Cardiac muscle cell (in vitro differentiated cells and primary cell): ENCODE results near the gene MPZL1. TPM values are rescaled to one million over a fixed set of nuclear protein-coding genes. Genes with fewer than 3 reads are reported as not detected.

ENCODE experiments used
- DNase-seq, 2 donors: peaks; one replicate each; pipeline versions ENCODE4 v3.0.0 to v3.0.0-alpha.2; 2010 to 2017; ENCODE audit warnings: low read depth in 1 of 2, low spot score in 1 of 2
- H3K27ac ChIP-seq: fragments of 200-600 bp; sonication (generic); 2 replicates; pipeline ENCODE4 v1.5.1; 2016
- H3K27me3 ChIP-seq: fragments of 200-600 bp; sonication (generic); 2 replicates; pipeline ENCODE4 v1.6.0; 2016; ENCODE audit warnings: control low read depth
- H3K36me3 ChIP-seq: fragments of 200-600 bp; sonication (generic); 2 replicates; pipeline ENCODE4 v1.5.1; 2016; ENCODE audit warnings: control low read depth
- H3K4me1 ChIP-seq: fragments of 200-600 bp; sonication (generic); 2 replicates; pipeline ENCODE4 v1.8.1; 2017; ENCODE audit warnings: low read depth, mild to moderate bottlenecking, mixed run types
- H3K4me3 ChIP-seq: fragments of 200-600 bp; sonication (generic); 2 replicates; pipeline ENCODE4 v1.5.1; 2016; ENCODE audit warnings: mild to moderate bottlenecking
- H3K9me3 ChIP-seq: fragments of 200-600 bp; sonication (generic); 2 replicates; pipeline ENCODE4 v1.5.1; 2017; ENCODE audit warnings: low read depth, mild to moderate bottlenecking, control low read depth
- CTCF ChIP-seq: IDR thresholded peaks from 2 replicates; pipeline ENCODE4 v1.5.1; 2012; ENCODE audit warnings: low read depth, mild to moderate bottlenecking, low read length
- polyA plus RNA-seq: library from polyadenylated mRNA; unstranded; fragments of >200 nt; fragmentation: Nextera tagmentation; extraction: Ambion mirVana; gene quantifications from 2 replicates; pipeline ENCODE4 v1.2.1, GENCODE V29; 2016
- total RNA-seq: library from RNA; depleted of rRNA; stranded (reverse); fragments of >200 nt; gene quantifications from 2 replicates; pipeline ENCODE4 v1.2.3, GENCODE V29; 2016

The MPZL1 gene
- total and polyA plus RNA-seq, 2 experiments from 2014 or later: 107 to 114 TPM

GRCh38 chr1:167681024-167681423, 40.8 kb upstream of the MPZL1 start:
- Histone ChIP-seq H3K9me3 (no peaks in the 10 kb centered on the region), H3K27me3 (no peaks in the 10 kb centered on the region), H3K4me3 (no peak overlapping the region), H3K4me1 (peaks cover 90% of the 10 kb centered on the region), H3K27ac (peak overlapping the region; percentile 100), H3K36me3 (peaks cover 6% of the 10 kb centered on the region)
- no peak for DNase-seq
- TF ChIP-seq CTCF: no peak

GRCh38 chr1:167681451-167682098, 40.2 kb upstream of the MPZL1 start:
- H3K9me3 ChIP-seq: no peaks in the 10 kb centered on the region
- peaks cover 94% of the 10 kb centered on the region for H3K4me1 ChIP-seq
- no peak overlapping the region for H3K4me3 ChIP-seq
- no peaks in the 10 kb centered on the region for H3K27me3 ChIP-seq
- no peak for TF ChIP-seq CTCF
- peaks cover 6% of the 10 kb centered on the region for H3K36me3 ChIP-seq
- peak in 1 of 2 donors; percentile 69 for DNase-seq
- H3K27ac ChIP-seq: peak overlapping the region; percentile 100

DNA sequence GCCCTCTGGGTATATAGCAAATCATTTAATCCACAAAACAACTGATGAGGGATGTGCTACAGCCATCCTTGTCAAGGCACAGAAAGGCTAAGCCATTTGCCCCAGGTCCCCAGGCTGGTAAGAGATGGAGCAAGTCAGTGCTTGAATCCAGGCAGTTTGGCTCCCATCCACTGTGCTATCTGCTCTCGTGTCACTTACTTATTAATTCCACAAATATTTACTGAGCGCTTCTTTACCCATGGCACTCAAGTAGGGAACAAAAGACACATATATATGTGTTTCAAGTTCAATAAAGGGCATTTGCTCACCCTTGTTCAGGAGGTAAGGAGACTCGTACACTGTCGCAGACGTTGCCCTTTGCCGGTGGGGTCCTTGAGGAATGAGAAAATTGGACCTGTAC, 38.6 kb upstream of the MPZL1 start:
- H3K4me3 ChIP-seq: peak overlapping the region; percentile 5
- peak overlapping the region; percentile 100 for H3K27ac ChIP-seq
- H3K9me3 ChIP-seq: no peaks in the 10 kb centered on the region
- peaks cover 6% of the 10 kb centered on the region for H3K36me3 ChIP-seq
- H3K4me1 ChIP-seq: peaks cover 83% of the 10 kb centered on the region
- no peak for TF ChIP-seq CTCF
- H3K27me3 ChIP-seq: no peaks in the 10 kb centered on the region
- no peak for DNase-seq

GRCh38 chr1:167683641-167684502, 37.9 kb upstream of the MPZL1 start:
- H3K9me3 ChIP-seq: no peaks in the 10 kb centered on the region
- no peak for TF ChIP-seq CTCF
- peak overlapping the region; percentile 100 for H3K27ac ChIP-seq
- H3K27me3 ChIP-seq: no peaks in the 10 kb centered on the region
- peak; percentile 52 to 92 for DNase-seq
- peaks cover 77% of the 10 kb centered on the region for H3K4me1 ChIP-seq
- peaks cover 7% of the 10 kb centered on the region for H3K36me3 ChIP-seq
- H3K4me3 ChIP-seq: peak overlapping the region; percentile 5

- H3K27ac ChIP-seq: peak overlapping the region; percentile 100
- H3K9me3 ChIP-seq: no peaks in the 10 kb centered on the region
- peak in 1 of 2 donors; percentile 22 for DNase-seq
- TF ChIP-seq CTCF: no peak
- H3K36me3 ChIP-seq: peaks cover 18% of the 10 kb centered on the region
- peaks cover 57% of the 10 kb centered on the region for H3K4me1 ChIP-seq
- no peaks in the 10 kb centered on the region for H3K27me3 ChIP-seq
- H3K4me3 ChIP-seq: no peak overlapping the region
These were observed 35.9 kb upstream of the MPZL1 start for GRCh38 chr1:167685844-167686243.
